OCI-LY3 (cell line): ENCODE data around the gene PSMA7.

Experiments
- CTCF ChIP-seq: fragments of 200-600, 300-600 bp; sonication (generic); IDR thresholded peaks from 2 replicates; pipeline ENCODE4 v1.5.1; 2014; ENCODE audit warnings: antibody characterized with exemption, low read length, low read depth
- EZH2phosphoT487 ChIP-seq: fragments of 200-600 bp; shearing (Covaris generic); IDR thresholded peaks from 2 replicates; pipeline ENCODE4 v1.6.1; 2018; ENCODE audit warnings: antibody characterized with exemption, mixed run types, low read depth

GRCh38 chr20:62149532-62150309 lies 6.5 kb upstream of the PSMA7 start:
- TF ChIP-seq CTCF (no peak), EZH2phosphoT487 (no peak)
